Hepatocyte (in vitro differentiated cells): ENCODE data around the gene SARDH. TPM values are rescaled to one million over a fixed set of nuclear protein-coding genes. Genes with fewer than 3 reads are reported as not detected.

ENCODE experiments used
- DNase-seq: peaks from one replicate; pipeline ENCODE4 v3.0.0-alpha.2; 2016; ENCODE audit warnings: low spot score
- H2AFZ ChIP-seq: fragments of 200-600 bp; sonication (generic); 2 replicates; pipeline ENCODE4 v1.6.0; 2016; ENCODE audit warnings: antibody characterized with exemption, mild to moderate bottlenecking
- H3K27ac ChIP-seq: fragments of 200-600 bp; sonication (generic); 2 replicates; pipeline ENCODE4 v1.5.1; 2016; ENCODE audit warnings: mild to moderate bottlenecking
- H3K27me3 ChIP-seq: fragments of 200-600 bp; sonication (generic); 2 replicates; pipeline ENCODE4 v1.6.1; 2016
- H3K36me3 ChIP-seq: fragments of 200-600 bp; sonication (generic); replicated peaks from 2 replicates; pipeline ENCODE4 v1.5.1; 2016; ENCODE audit warnings: low read depth; ENCODE audit not compliant: insufficient read depth
- H3K4me1 ChIP-seq: fragments of 200-600 bp; sonication (generic); 2 replicates; pipeline ENCODE4 v1.5.1; 2016; ENCODE audit warnings: mild to moderate bottlenecking, moderate library complexity; ENCODE audit not compliant: insufficient read depth
- H3K4me2 ChIP-seq: fragments of 200-600 bp; sonication (generic); 2 replicates; pipeline ENCODE4 v1.6.0; 2016
- H3K4me3 ChIP-seq: fragments of 200-600 bp; sonication (generic); 2 replicates; pipeline ENCODE4 v1.5.1; 2016; ENCODE audit warnings: mild to moderate bottlenecking
- H3K79me2 ChIP-seq: fragments of 200-600 bp; sonication (generic); 2 replicates; pipeline ENCODE4 v1.6.0; 2017; ENCODE audit warnings: mild to moderate bottlenecking
- H3K9me2 ChIP-seq: fragments of 200-600 bp; sonication (generic); replicated peaks from 2 replicates; pipeline ENCODE4 v1.6.0; 2017; ENCODE audit warnings: mild to moderate bottlenecking; ENCODE audit not compliant: insufficient read depth
- H3K9me3 ChIP-seq: fragments of 200-600 bp; sonication (generic); 2 replicates; pipeline ENCODE4 v1.5.1; 2016; ENCODE audit warnings: low read depth, mild to moderate bottlenecking
- H4K20me1 ChIP-seq: fragments of 200-600 bp; sonication (generic); 2 replicates; pipeline ENCODE4 v1.6.0; 2016; ENCODE audit warnings: mild to moderate bottlenecking; ENCODE audit not compliant: insufficient read depth, poor library complexity, severe bottlenecking
- EZH2 ChIP-seq: fragments of 200-600 bp; sonication (generic); IDR thresholded peaks from 2 replicates; pipeline ENCODE4 v1.6.1; 2016; ENCODE audit warnings: antibody characterized with exemption, mild to moderate bottlenecking, borderline replicate concordance
- EZH2phosphoT487 ChIP-seq: fragments of 200-600 bp; sonication (generic); IDR thresholded peaks from one replicate; pipeline ENCODE4 v1.6.1; 2018; ENCODE audit warnings: antibody characterized with exemption, mild to moderate bottlenecking, low read depth, moderate library complexity; ENCODE audit not compliant: unreplicated experiment, severe bottlenecking
- WGBS: methylation state at CpG from one replicate; pipeline ENCODE4 v1.1.6; 2016; ENCODE audit warnings: low lambda C conversion rate; ENCODE audit errors: missing lambda C conversion rate; 5-methylcytosine and 5-hydroxymethylcytosine counted together
- polyA plus RNA-seq: library from polyadenylated mRNA; unstranded; fragments of >200 nt; fragmentation: Nextera tagmentation; extraction: Ambion mirVana; gene quantifications from 2 replicates; pipeline ENCODE4 v1.2.1, GENCODE V29; 2016
- total RNA-seq: library from RNA; depleted of rRNA; stranded (reverse); fragments of >200 nt; gene quantifications from 2 replicates; pipeline ENCODE4 v1.2.3, GENCODE V29; 2014
- TF ChIP-seq, protein P1 (sequence below): fragments of 200-600 bp; sonication (generic); IDR thresholded peaks from 2 replicates; pipeline ENCODE4 v1.5.1; 2016; ENCODE audit warnings: antibody characterized with exemption, mild to moderate bottlenecking; ENCODE audit not compliant: poor library complexity

SARDH gene
- total and polyA plus RNA-seq, 2 experiments from 2014 or later, result 7.5 to 9.8 TPM

DNA sequence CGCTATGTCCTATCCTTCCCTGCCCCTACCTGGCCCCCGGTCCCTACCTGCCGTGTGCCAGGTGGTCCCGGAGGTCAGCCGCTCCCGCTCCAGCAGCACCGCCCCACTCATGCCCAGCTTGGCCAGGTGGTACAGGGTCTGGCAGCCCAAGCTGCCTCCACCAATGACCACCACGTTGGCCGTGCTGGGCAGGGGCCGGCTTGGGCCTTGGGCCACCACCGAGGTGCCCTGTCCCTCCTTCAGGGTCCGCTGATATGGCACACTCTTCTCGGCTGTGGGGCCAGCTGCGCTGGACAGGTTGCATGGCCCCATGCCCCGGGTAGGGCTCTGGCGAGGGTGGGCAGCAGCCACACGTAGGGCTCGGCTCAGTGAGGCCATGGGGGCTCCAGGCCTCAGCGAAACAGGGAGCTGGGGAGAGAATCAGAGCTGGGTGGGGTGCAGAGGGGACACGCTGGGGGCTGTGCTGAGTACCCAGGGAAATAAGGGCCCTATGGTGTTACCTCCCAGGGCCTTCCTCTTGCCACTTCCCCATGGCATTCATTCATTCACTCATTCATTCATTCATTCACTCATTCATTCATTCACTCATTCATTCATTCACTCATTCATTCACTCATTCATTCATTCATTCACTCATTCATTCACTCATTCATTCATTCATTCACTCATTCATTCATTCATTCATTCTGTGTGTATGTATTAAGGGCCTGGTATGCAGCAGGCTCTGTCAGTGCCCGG lies 4.2 kb downstream of the SARDH start:
- Histone ChIP-seq H3K4me3 (no peak overlapping the region), H3K79me2 (no peaks in the 10 kb centered on the region), H3K4me2 (no peak overlapping the region), H3K9me2 (no peaks in the 10 kb centered on the region), H4K20me1 (no peaks in the 10 kb centered on the region), H3K4me1 (peaks cover 6% of the 10 kb centered on the region), H3K9me3 (no peaks in the 10 kb centered on the region), H3K27ac (no peak overlapping the region), H3K36me3 (no peaks in the 10 kb centered on the region), H3K27me3 (no peaks in the 10 kb centered on the region), H2AFZ (no peak overlapping the region)
- no peak for DNase-seq
- TF ChIP-seq EZH2phosphoT487, result no peak
- TF ChIP-seq, protein P1, sequence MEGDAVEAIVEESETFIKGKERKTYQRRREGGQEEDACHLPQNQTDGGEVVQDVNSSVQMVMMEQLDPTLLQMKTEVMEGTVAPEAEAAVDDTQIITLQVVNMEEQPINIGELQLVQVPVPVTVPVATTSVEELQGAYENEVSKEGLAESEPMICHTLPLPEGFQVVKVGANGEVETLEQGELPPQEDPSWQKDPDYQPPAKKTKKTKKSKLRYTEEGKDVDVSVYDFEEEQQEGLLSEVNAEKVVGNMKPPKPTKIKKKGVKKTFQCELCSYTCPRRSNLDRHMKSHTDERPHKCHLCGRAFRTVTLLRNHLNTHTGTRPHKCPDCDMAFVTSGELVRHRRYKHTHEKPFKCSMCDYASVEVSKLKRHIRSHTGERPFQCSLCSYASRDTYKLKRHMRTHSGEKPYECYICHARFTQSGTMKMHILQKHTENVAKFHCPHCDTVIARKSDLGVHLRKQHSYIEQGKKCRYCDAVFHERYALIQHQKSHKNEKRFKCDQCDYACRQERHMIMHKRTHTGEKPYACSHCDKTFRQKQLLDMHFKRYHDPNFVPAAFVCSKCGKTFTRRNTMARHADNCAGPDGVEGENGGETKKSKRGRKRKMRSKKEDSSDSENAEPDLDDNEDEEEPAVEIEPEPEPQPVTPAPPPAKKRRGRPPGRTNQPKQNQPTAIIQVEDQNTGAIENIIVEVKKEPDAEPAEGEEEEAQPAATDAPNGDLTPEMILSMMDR, result no peak
- no peak for TF ChIP-seq EZH2
- 89% methylated on average over 21 of the region's 21 CpGs for WGBS

DNA sequence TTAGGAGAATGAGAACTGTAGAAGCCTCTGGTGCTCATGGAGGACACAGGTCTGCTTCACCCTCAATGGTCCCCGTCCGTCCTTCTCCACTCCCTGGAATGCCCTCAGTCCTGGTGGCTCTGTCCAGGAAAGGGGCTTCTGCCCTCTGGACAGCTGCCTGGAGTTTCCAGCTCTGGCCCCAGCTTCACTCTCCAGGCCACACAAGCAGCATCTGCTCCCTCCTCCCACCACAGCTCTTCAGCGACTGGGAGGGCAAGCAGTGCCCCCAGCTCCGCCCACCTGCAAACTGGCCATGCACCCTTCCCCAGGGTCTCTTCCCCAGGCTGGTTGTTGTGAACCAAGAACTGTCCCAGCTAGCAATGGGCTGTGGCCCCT lies 4.7 kb downstream of the SARDH start:
- H3K9me2 ChIP-seq, result no peaks in the 10 kb centered on the region
- no peaks in the 10 kb centered on the region for H3K27me3 ChIP-seq
- no peak overlapping the region for H3K27ac ChIP-seq
- H4K20me1 ChIP-seq, result no peaks in the 10 kb centered on the region
- TF ChIP-seq, protein P1, result no peak
- TF ChIP-seq EZH2 (no peak), EZH2phosphoT487 (no peak)
- H3K36me3 ChIP-seq, result no peaks in the 10 kb centered on the region
- H3K79me2 ChIP-seq, result no peaks in the 10 kb centered on the region
- DNase-seq, result no peak
- no peak overlapping the region for H2AFZ ChIP-seq
- 81% methylated on average over 4 of the region's 4 CpGs for WGBS
- no peak overlapping the region for H3K4me3 ChIP-seq
- peaks cover 6% of the 10 kb centered on the region for H3K4me1 ChIP-seq
- no peaks in the 10 kb centered on the region for H3K9me3 ChIP-seq
- no peak overlapping the region for H3K4me2 ChIP-seq

DNA sequence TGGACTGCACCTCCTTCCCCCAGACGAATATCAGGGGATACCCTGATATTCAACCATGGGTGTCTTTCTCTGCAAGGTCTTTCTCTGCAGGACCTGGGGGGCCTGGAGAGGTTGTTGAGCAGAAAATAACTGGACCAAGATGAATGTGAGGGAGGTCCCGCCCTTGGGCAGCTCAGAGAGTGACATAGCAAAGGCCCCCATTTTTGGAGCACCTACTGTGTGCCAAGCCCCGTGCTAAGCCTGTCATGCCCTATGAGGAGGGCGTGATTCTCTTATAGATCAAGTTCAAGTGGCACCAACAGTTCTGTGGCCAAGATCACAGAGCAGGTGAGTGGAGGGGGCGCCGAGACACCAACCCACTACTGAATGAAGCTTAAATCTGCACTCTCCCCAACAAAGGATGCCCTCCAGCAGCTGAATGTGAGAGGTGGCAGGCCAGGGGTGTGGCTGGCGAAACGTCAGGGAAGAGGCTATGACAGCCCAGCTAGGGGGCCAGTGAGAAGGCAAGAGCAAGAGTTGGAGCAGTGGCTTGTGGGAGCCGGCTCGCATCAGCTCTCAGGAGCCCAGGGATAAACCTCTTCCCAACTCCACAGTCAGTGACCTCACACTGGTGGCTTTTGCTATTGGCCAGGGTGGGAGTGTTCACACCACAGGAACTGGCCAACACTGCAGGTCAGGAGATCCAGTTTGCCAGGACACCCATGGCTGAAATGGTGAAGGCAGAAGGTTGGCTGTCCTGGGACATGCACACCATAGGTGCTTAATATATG lies 5.3 kb downstream of the SARDH start:
- peaks cover 3% of the 10 kb centered on the region for H3K4me1 ChIP-seq
- H3K27ac ChIP-seq, result no peak overlapping the region
- no peaks in the 10 kb centered on the region for H3K79me2 ChIP-seq
- no peak overlapping the region for H3K4me2 ChIP-seq
- no peaks in the 10 kb centered on the region for H4K20me1 ChIP-seq
- no peaks in the 10 kb centered on the region for H3K9me3 ChIP-seq
- H2AFZ ChIP-seq, result no peak overlapping the region
- TF ChIP-seq, protein P1, result no peak
- TF ChIP-seq EZH2phosphoT487 (no peak), EZH2 (no peak)
- H3K4me3 ChIP-seq, result no peak overlapping the region
- DNase-seq, result no peak
- H3K36me3 ChIP-seq, result no peaks in the 10 kb centered on the region
- no peaks in the 10 kb centered on the region for H3K27me3 ChIP-seq
- WGBS, result 84% methylated on average over 10 of the region's 10 CpGs
- H3K9me2 ChIP-seq, result no peaks in the 10 kb centered on the region
